OCI-LY7 (cell line): ENCODE data around the gene FIGNL1.

Experiments used
- CTCF ChIP-seq: fragments of 200-600 bp; sonication (generic); conservative IDR thresholded peaks from 2 replicates; pipeline ENCODE4 v1.5.1; 2014; ENCODE audit warnings: mild to moderate bottlenecking, antibody characterized with exemption, low read length, moderate library complexity, mixed read lengths
- EZH2phosphoT487 ChIP-seq: fragments of 200-600 bp; sonication (generic); IDR thresholded peaks from 2 replicates; pipeline ENCODE4 v1.6.1; 2018; ENCODE audit warnings: low read depth, borderline replicate concordance, mild to moderate bottlenecking, mixed run types, antibody characterized with exemption, low read length, moderate library complexity, mixed read lengths

GRCh38 chr7:50463035-50463434 is 12.9 kb upstream of the FIGNL1 start:
- TF ChIP-seq CTCF (no peak), EZH2phosphoT487 (no peak)
